ENCODE data around the gene JARID2. TPM values are rescaled to one million over a fixed set of nuclear protein-coding genes. Genes with fewer than 3 reads are reported as not detected.

Gene JARID2
- total and polyA plus RNA-seq, 9 of the 15 experiments (the other 6 are each of a cell fraction or from before 2014, with no cell fraction given) = 5.0 to 29.0 (median 15.6) TPM

DNA sequence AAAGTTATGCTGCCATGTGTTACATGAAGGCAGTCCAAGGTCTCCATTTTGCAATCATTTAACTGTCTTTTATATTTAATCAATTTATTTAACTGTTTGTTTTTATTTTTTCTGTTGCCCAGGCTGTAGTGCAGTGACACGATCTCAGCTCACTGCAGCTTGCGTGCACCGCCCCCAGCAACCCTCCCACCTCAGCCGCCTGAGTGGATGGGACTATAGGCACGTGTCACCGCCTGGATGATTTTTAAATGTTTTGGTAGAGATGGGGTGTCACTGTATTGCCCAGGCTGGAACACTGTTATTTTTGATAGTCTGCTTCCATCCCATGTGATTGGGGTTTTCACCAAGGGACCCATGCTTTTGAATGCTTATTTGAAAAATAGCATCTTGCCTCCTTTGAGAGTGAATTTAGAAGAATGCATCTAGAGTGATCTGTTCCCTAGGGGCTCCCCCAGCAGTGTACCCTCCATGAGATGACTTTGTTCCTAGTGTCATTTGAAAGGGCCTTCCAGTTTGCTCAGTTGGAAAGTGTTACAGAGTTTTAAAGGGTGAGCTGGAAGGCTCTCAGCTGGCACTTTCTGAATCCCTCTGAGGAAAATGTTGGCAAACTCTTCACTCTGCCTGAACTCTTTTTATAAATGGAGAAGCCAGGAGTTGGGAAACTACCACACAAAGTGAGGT, 143.4 kb downstream of the JARID2 start:
- 84% methylated on average over 6 of the region's 6 CpGs for WGBS (ENCODE audit: insufficient coverage, low coverage, missing lambda C conversion rate)
- TF ChIP-seq EGR1 (conservative IDR thresholded peaks at IDR 0.05) (peak; percentile 49), U2AF1 (optimal IDR thresholded peaks at IDR 0.05; ENCODE audit: low read depth, low read length) (no peak)
- Histone ChIP-seq H3K36me3 (ENCODE audit: control insufficient read depth, insufficient read depth, low read length) (no peaks in the 10 kb centered on the region; the same call in 2 of the 3 replicates), H3K9ac (ENCODE audit: insufficient read depth in 1 of 2, low read depth in 2 of 2, low read length in 2 of 2) (peak overlapping the region in 1 of 2 experiments; percentile 67; a peak in 2 of 4 replicates), H3K4me1 (replicated peaks in 1 of 2; ENCODE audit: control insufficient read depth in 2 of 2, insufficient read depth in 2 of 2, low read length in 2 of 2) (peaks cover 15 to 46% of the 10 kb centered on the region in 2 experiments; a peak in 4 of 5 replicates), H3K27me3 (ENCODE audit: control insufficient read depth in 2 of 2, insufficient read depth in 2 of 2, low read length in 2 of 2) (no peaks in the 10 kb centered on the region), H3K9me3 (replicated peaks; ENCODE audit: control insufficient read depth, insufficient read depth, low read depth, low read length) (no peaks in the 10 kb centered on the region; the same call in 1 of the 2 replicates), H3K4me3 (no peak overlapping the region), H4K20me1 (replicated peaks; ENCODE audit: control insufficient read depth, insufficient read depth, low read length) (peaks cover 54% of the 10 kb centered on the region; the same call in 1 of the 2 replicates), H3K27ac (ENCODE audit: extremely low read depth, low read depth, low read length) (no peak overlapping the region), H3K4me2 (ENCODE audit: insufficient read depth, low read length) (no peak overlapping the region), H3K9me1 (ENCODE audit: control insufficient read depth, insufficient read depth, low read length) (no peaks in the 10 kb centered on the region), H2AFZ (ENCODE audit: low read depth, low read length) (no peak overlapping the region), H3K79me2 (ENCODE audit: control insufficient read depth, insufficient read depth, low read length) (peaks cover 95% of the 10 kb centered on the region)
- no peak for ATAC-seq
- no peak for DNase-seq (ENCODE audit: extremely low read depth in 1 of 4, low spot score in 3 of 4)
- ChIA-PET POLR2A (interaction anchor here (0.5 to 2.2 kb wide), 11 partner anchors 8 to 1131 kb away, joined by 3 to 9 read pairs (median 4); no protein-coding TSS in a partner anchor), CTCF (ENCODE audit: low intra/inter-chr PET ratio) (no interaction called here)
- intact Hi-C loops (cut with micrococcal nuclease) = loop anchor here (5.0 kb wide), 1 partner anchor 92 kb away; no protein-coding TSS in a partner anchor
- in situ Hi-C loops (cut with MboI) = loop anchor here (5.0 kb wide), 1 partner anchor 57 kb away; no protein-coding TSS in a partner anchor
- no TSS peak for BruUV-seq (replicated peaks)
- no peak for FAIRE-seq

Data from K562 (cell line).